ENCODE data around the gene NMNAT3. TPM values are rescaled to one million over a fixed set of nuclear protein-coding genes. Genes with fewer than 3 reads are reported as not detected.
"Not testable (repeated sequence)": the region's sequence is repeated elsewhere in the genome, so short reads cannot be mapped to it uniquely, and the experiment has no call there.

The NMNAT3 gene
- total RNA-seq, 4 donors from 2014 or later = 1.5 to 12.6 (median 5.6) TPM

- in situ Hi-C loops (cut with MboI; ENCODE audit: low pct_ligation_motif_present in 1 of 4, low pct_unique_long_range_greater_than_20kb in 1 of 4, low sequenced_read_pairs in 3 of 4) = no loop called here
- no peak for DNase-seq
- TF ChIP-seq EP300 (IDR thresholded peaks at IDR 0.05; ENCODE audit: low read depth) (no peak), POLR2AphosphoS5 (IDR thresholded peaks at IDR 0.05) (no peak), POLR2A (IDR thresholded peaks at IDR 0.05) (no peak)
- TF ChIP-seq, protein P1, sequence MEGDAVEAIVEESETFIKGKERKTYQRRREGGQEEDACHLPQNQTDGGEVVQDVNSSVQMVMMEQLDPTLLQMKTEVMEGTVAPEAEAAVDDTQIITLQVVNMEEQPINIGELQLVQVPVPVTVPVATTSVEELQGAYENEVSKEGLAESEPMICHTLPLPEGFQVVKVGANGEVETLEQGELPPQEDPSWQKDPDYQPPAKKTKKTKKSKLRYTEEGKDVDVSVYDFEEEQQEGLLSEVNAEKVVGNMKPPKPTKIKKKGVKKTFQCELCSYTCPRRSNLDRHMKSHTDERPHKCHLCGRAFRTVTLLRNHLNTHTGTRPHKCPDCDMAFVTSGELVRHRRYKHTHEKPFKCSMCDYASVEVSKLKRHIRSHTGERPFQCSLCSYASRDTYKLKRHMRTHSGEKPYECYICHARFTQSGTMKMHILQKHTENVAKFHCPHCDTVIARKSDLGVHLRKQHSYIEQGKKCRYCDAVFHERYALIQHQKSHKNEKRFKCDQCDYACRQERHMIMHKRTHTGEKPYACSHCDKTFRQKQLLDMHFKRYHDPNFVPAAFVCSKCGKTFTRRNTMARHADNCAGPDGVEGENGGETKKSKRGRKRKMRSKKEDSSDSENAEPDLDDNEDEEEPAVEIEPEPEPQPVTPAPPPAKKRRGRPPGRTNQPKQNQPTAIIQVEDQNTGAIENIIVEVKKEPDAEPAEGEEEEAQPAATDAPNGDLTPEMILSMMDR (IDR thresholded peaks at IDR 0.05) = no peak
- H3K9me3 ChIP-seq = no peaks in the 10 kb centered on the region
- no peaks in the 10 kb centered on the region for H3K36me3 ChIP-seq
- intact Hi-C loops (cut with DNase I; ENCODE audit: low total_unique reads) = no loop called here
- no peaks in the 10 kb centered on the region for H3K4me1 ChIP-seq
- whole genome bisulfite sequencing, 2 donors (ENCODE audit: low coverage in 1 of 2) = 90% methylated on average over 4 of the region's 4 CpGs; no CpG with 5 or more reads in 1 of the 2 donors
- no peak overlapping the region for H3K27ac ChIP-seq
- no peak overlapping the region for H3K4me3 ChIP-seq
- no peaks in the 10 kb centered on the region for H3K27me3 ChIP-seq
Measured at GRCh38 chr3:139588450-139588849, 89.3 kb downstream of the NMNAT3 start.

GRCh38 chr3:139587797-139588196, 90.0 kb downstream of the NMNAT3 start:
- TF ChIP-seq EP300 (IDR thresholded peaks at IDR 0.05; ENCODE audit: low read depth) = no peak
- TF ChIP-seq POLR2A (IDR thresholded peaks at IDR 0.05) = no peak
- TF ChIP-seq, protein P1 (IDR thresholded peaks at IDR 0.05) = no peak
- TF ChIP-seq POLR2AphosphoS5 (IDR thresholded peaks at IDR 0.05) = no peak
- in situ Hi-C loops (cut with MboI; ENCODE audit: low pct_ligation_motif_present in 1 of 4, low pct_unique_long_range_greater_than_20kb in 1 of 4, low sequenced_read_pairs in 3 of 4) (no loop called here), intact Hi-C loops (cut with DNase I; ENCODE audit: low total_unique reads) (no loop called here)
- Histone ChIP-seq H3K27ac (no peak overlapping the region), H3K4me1 (no peaks in the 10 kb centered on the region), H3K4me3 (no peak overlapping the region), H3K9me3 (no peaks in the 10 kb centered on the region), H3K36me3 (no peaks in the 10 kb centered on the region), H3K27me3 (no peaks in the 10 kb centered on the region)
- DNase-seq = no peak

- 47 to 67% methylated on average over 1 of the region's 1 CpG for WGBS, 2 donors (ENCODE audit: low coverage in 1 of 2)
- no peaks in the 10 kb centered on the region for H3K9me3 ChIP-seq
- no peaks in the 10 kb centered on the region for H3K27me3 ChIP-seq
- H3K4me3 ChIP-seq = no peak overlapping the region
- DNase-seq = no peak
- no peaks in the 10 kb centered on the region for H3K36me3 ChIP-seq
- no peak overlapping the region for H3K27ac ChIP-seq
- no peaks in the 10 kb centered on the region for H3K4me1 ChIP-seq
- intact Hi-C loops (cut with DNase I; ENCODE audit: low total_unique reads) (no loop called here), in situ Hi-C loops (cut with MboI; ENCODE audit: low pct_ligation_motif_present in 1 of 4, low pct_unique_long_range_greater_than_20kb in 1 of 4, low sequenced_read_pairs in 3 of 4) (no loop called here)
- TF ChIP-seq POLR2A (IDR thresholded peaks at IDR 0.05) (no peak), EP300 (IDR thresholded peaks at IDR 0.05; ENCODE audit: low read depth) (no peak), POLR2AphosphoS5 (IDR thresholded peaks at IDR 0.05) (no peak)
- TF ChIP-seq, protein P1 (IDR thresholded peaks at IDR 0.05) = no peak
Measured at GRCh38 chr3:139586420-139587017, 91.3 kb downstream of the NMNAT3 start.

- TF ChIP-seq POLR2AphosphoS5 (IDR thresholded peaks at IDR 0.05) (no peak), EP300 (IDR thresholded peaks at IDR 0.05; ENCODE audit: low read depth) (no peak), POLR2A (IDR thresholded peaks at IDR 0.05) (no peak)
- TF ChIP-seq, protein P1 (IDR thresholded peaks at IDR 0.05) = no peak
- Histone ChIP-seq H3K27ac (no peak overlapping the region), H3K4me1 (no peaks in the 10 kb centered on the region), H3K9me3 (no peaks in the 10 kb centered on the region), H3K4me3 (no peak overlapping the region), H3K27me3 (no peaks in the 10 kb centered on the region), H3K36me3 (no peaks in the 10 kb centered on the region)
- DNase-seq = no peak
- intact Hi-C loops (cut with DNase I; ENCODE audit: low total_unique reads) (no loop called here), in situ Hi-C loops (cut with MboI; ENCODE audit: low pct_ligation_motif_present in 1 of 4, low pct_unique_long_range_greater_than_20kb in 1 of 4, low sequenced_read_pairs in 3 of 4) (no loop called here)
- WGBS, 2 donors (ENCODE audit: low coverage in 1 of 2) = 76 to 81% methylated on average over 2 to 4 of the region's 4 CpGs
Measured at GRCh38 chr3:139585820-139586219, 92.0 kb downstream of the NMNAT3 start.

DNA sequence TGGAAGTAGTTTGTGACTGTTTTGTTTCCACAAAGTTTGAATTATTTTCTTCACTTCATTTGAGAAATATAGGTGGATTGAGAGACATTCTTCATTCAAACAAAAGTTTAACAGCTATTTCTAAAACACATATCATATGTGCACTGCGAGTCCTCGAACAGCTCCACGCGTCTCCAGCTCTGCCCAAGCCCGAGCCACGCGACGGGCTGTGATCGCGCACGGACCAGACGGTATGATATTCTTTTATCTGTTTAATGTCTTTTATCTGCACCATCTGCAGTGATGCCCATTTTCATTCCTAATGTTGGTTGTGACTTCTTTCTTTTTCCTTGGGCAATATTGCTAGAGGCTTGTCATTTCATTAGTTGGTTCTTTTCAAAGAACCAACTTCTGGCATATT, 94.1 kb downstream of the NMNAT3 start:
- in situ Hi-C loops (cut with MboI; ENCODE audit: low pct_ligation_motif_present in 1 of 4, low pct_unique_long_range_greater_than_20kb in 1 of 4, low sequenced_read_pairs in 3 of 4); intact Hi-C loops (cut with DNase I; ENCODE audit: low total_unique reads); H3K27ac ChIP-seq; H3K4me3 ChIP-seq; H3K9me3 ChIP-seq; H3K36me3 ChIP-seq; H3K4me1 ChIP-seq; DNase-seq; H3K27me3 ChIP-seq: not testable (repeated sequence)
- 95 to 98% methylated on average over 12 of the region's 12 CpGs for WGBS, 2 donors (ENCODE audit: low coverage in 1 of 2)

Data from transverse colon (tissue), 4 donors.